GM18502 (cell line): ENCODE results near the gene RAB12.

Source experiments
- ATAC-seq: cut with Tn5 transposase; IDR thresholded peaks from one replicate; pipeline ENCODE4 v1.9.1; 2021; ENCODE audit warnings: mild to moderate bottlenecking; ENCODE audit not compliant: unreplicated experiment, poor library complexity

The RAB12 gene

DNA sequence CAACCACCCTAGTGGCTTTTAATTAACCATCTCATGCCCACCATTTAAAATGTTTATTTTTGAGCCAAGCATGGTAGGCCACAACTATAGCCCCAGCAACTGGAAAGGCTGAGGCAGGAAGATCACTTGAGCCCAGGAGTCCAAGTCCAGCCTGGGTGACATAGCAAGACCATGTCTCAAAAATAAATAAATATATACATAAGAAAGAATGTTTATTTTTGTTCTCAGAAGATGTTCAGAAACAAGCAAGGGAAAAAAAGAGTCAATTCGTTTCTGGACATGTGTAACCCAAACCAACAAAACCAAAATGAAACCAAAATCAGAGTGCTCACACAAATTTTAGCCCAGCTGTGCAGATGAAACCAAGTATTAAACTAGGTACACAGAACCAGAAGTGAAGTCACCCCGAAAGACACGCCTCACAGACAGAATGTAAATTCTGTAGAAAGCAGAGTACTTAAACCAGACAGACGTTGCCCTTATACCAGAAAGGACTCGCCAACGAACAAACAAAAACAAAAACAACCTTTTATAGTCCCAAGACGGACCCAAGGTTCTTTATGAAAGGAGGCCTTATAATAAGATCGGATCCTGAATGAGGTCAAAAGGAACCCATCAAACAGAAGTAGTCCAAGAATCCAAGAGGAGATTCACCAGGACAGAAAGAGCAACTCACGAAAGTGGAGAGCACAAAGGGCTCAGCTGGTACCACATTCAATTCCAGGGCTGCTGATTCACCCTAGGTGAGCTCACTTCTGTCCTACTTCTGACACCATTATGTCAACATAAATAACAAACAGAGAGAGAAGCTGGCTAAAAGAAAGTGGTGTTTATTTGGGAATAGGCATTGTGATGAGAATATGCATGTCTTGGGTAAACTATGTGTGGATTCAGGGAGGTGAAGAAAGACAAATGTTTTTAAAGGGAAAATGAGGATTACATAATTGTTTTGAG, 64.3 kb downstream of the RAB12 start:
- ATAC-seq, result peak; percentile 71

DNA sequence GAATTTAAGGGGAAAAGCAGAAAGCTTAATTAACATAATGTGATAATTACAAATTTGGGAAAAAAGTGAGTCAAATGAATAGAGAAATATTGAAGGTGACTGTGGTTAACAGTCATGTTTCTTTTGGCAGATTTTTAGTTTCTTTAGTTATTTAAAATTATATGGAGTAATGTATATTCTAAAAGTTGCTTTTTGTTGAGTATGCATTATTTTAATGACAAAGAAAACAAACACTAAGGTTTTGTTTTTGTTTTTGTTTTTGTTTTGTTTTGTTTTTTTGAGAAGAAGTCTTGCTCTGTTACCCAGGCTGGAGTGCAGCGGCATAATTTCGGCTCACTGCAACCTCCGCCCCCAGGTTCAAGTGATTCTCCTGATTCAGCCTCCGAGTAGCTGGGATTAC, 65.8 kb downstream of the RAB12 start:
- no peak for ATAC-seq

DNA sequence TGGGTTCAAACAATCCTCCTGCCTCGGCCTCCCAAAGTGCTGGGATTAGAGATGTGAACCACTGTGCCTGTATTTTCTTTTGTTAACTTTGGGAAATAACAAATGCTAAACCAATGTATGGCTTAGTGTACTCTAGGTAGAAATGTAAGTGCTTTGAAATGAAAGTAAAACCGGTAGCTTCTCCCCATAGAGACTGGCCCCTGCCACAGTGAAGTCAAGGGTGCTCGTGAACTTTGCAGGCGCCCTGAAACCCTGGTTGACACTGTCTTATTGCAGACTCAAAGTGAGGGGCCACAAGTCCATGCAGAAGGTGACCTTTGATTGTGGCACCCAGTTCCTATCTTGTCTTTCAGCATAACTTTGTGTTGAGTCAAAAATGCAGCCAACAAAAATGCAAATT, 72.0 kb downstream of the RAB12 start:
- no peak for ATAC-seq

DNA sequence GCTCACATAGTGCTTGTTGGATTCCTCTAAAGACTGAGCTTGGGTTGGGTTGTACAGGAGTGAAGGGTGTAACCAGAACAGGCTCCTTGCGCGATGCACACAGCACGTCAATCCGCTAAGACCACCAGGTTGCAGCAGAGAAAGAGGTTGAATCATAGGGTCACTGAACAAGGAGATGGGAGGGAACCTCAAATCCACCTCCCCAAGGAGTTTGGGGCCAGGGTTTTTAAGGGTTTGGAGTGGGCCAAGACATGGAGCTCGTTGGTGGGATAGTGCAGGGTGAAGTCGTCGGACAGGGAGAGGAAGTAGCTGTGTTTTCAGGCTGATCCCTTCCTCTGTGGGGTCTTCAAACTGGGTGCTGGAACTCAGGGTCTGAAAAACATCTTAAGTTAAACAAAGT, 75.3 kb downstream of the RAB12 start:
- no peak for ATAC-seq

DNA sequence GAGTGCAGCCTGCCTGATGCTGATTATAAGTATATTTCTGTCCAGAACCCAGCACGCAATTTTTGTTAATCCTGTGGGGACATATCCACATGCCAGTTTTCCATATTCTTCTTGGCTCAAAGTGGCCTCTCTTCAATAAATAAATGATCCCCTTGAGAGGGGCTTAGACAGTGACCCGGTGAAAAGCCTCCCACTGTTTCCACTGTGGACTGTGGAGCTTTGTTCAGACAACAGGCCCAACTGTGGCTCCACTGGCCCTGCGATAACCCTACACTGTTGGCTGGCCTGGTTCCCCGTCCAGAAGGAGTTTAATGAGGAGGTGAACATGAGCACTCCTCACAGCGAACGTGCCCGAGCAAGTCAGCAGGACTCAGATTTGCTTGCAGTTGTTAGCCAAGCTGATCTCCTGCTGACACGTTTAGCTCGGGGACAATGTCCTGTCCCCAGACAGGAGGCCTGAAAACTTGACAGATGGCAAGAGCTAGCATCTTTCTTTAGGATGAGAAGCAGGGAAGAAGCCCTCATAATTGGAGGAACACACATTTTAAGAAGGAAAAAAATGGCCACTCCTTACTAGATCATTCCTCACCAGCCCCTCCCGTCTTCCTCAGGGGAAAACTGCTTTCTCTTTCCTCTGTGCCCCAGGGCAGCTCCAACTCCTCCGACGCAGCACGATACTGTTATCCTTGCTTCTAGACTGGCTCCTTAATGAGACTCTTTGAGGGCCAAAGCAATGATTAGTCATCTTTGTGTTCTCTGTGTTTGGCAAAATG, 76.1 kb downstream of the RAB12 start:
- no peak for ATAC-seq

DNA sequence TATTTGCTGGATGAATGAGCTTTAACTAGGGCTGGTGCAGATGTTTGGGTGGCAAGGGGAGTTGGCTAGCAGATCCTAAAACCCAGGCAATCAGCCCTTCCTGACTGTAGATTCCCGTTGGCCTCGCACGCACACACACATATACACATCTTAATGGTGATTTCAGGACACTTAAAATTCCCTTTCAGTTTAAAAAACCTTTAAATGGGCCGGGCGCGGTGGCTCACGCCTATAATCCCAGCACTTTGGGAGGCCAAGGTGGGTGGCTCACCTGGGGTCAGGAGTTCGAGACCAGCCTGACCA, 76.6 kb downstream of the RAB12 start:
- ATAC-seq, result no peak

DNA sequence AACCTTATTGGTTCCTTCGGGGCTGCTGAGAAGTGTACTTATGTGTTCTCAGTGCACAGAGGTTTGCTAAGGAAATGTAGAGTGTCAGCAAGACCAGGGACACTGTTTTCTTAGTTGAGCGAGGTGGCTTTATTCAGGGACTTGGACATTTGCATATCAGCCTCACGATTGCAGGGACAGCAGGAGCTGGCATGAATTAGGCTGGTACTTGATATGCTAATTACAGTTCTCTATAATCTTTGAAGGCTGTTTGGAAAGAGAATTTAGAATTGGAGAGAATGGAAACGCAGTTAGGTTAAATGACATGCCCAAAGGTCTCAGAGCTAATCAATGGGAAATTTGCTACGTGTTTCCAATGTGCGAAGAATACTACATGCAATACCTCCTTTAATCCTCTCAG, 77.4 kb downstream of the RAB12 start:
- ATAC-seq, result no peak

DNA sequence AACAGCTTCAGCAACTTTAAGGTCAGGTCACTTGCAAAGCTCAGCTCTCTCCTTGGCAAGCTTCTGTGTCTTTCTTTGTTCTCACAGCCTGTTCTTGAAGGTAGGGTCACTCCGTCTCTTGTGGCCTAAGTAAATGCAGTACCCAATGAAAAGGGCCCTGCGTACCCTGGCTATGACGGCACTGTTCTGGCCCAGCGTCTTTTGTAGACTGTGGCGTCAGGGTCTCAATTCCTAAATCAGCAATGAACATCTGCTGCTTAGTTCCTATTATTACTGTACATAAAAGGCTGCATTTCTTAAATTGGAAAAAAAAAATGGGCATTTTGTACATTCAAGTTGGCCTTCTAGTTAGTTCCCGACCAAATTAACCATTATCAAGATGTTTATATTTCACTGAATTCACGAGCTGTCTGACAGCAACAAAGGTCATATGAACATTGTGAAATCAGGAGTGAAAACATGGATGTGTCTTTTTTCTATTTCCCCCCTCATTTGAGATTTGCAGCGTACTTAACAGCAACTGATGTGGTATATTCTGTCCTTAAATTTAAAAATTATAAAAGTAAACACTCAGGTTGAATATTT, 79.1 kb downstream of the RAB12 start:
- no peak for ATAC-seq

DNA sequence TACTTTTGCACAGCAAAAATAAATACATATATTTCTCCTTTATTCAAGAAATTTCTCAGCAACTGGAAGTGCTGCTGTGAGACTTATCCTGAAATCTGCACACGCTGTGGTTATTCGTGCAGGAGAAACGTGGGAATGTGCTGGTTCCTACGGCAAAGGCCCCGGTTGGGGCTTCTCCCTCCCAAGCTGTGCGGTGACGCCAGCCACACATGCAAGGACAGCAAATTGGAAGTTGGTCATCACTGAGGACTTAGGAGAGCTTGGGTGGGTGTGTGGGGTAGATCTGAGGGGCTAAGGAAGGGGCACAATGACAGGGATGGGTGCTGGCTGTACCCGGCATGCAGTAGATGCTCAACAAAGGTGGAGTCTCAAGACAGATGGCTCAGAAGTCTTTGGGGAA, 79.6 kb downstream of the RAB12 start:
- ATAC-seq, result no peak
